ENCODE measurements around the gene TP53I11. TPM values are rescaled to one million over a fixed set of nuclear protein-coding genes. Genes with fewer than 3 reads are reported as not detected.

TP53I11 gene
- total RNA-seq, 1 experiment from 2014 or later = 94.2 TPM

DNA sequence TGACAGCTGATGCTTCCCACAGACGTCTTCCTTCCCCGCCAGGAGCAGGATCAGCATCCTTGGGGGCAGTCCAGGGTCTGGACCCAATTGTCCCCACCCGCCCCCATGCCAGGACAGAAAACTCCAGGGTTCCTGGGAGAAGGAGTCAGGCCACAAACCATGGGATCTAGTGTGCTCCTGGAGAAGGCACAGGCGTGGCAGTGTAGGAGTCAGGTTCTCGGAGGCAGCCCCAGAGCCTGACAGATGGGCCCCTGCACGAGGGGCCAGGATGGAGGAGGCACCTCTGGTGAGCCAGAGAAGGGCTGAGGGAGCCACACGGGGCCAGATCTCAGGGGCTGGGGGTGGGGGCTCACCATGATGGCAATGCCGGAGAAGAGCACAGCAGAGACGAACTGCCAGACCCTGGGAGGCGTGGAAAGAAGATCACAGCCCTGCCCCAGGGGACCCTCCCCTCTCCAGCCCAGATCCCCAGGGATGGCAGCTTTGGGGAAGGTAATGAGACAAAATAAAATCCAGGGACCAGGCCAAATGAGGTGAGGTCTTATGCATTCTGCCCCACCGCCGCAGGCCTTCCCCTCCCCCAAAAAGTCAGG is 13.6 kb downstream of the TP53I11 start:
- no peak for DNase-seq

More for the DNA sequence above, 13.6 kb downstream of the TP53I11 start:
- H4K91ac ChIP-seq (ENCODE audit: insufficient read length, low read depth, low read length) = no peak overlapping the region
- H3K27ac ChIP-seq (ENCODE audit: insufficient read length, low read depth, low read length) = no peak overlapping the region
- H3K9ac ChIP-seq (ENCODE audit: extremely low read depth, insufficient read length, low read length) = no peak overlapping the region
- H3T11ph ChIP-seq (ENCODE audit: low read length) = no peak overlapping the region
- H3K23me2 ChIP-seq (ENCODE audit: insufficient read length, low read depth, low read length, poor library complexity, severe bottlenecking) = no peaks in the 10 kb centered on the region
- H4K8ac ChIP-seq (replicated peaks; ENCODE audit: insufficient read length, low read depth, low read length) = no peak overlapping the region
- TF ChIP-seq, protein P1, sequence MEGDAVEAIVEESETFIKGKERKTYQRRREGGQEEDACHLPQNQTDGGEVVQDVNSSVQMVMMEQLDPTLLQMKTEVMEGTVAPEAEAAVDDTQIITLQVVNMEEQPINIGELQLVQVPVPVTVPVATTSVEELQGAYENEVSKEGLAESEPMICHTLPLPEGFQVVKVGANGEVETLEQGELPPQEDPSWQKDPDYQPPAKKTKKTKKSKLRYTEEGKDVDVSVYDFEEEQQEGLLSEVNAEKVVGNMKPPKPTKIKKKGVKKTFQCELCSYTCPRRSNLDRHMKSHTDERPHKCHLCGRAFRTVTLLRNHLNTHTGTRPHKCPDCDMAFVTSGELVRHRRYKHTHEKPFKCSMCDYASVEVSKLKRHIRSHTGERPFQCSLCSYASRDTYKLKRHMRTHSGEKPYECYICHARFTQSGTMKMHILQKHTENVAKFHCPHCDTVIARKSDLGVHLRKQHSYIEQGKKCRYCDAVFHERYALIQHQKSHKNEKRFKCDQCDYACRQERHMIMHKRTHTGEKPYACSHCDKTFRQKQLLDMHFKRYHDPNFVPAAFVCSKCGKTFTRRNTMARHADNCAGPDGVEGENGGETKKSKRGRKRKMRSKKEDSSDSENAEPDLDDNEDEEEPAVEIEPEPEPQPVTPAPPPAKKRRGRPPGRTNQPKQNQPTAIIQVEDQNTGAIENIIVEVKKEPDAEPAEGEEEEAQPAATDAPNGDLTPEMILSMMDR (conservative IDR thresholded peaks at IDR 0.05) = no peak
- Mint-ChIP-seq H3K27ac (no peak overlapping the region), H3K9me3 (peaks cover 0 to 3% of the 10 kb centered on the region in 2 experiments; a peak in 2 of 5 replicates), H3K36me3 (ENCODE audit: insufficient read depth in 1 of 3, low read depth in 3 of 3) (peaks cover 2 to 37% (median 30%) of the 10 kb centered on the region in 3 experiments; a peak in 6 of 7 replicates), H3K4me3 (no peak overlapping the region), H3K4me1 (peaks cover 8 to 42% of the 10 kb centered on the region in 2 experiments), H3K27me3 (ENCODE audit: low read depth) (no peaks in the 10 kb centered on the region; the same call in 1 of the 2 replicates)
- no peaks in the 10 kb centered on the region for H3K27me3 ChIP-seq (ENCODE audit: insufficient read depth, low read length)
- no peaks in the 10 kb centered on the region for H3K4me1 ChIP-seq (ENCODE audit: insufficient read depth, low read length)
- H2AFZ ChIP-seq (ENCODE audit: low read length) = no peak overlapping the region
- H2AK5ac ChIP-seq (ENCODE audit: insufficient read length, low read length) = no peak overlapping the region
- no peak overlapping the region for H3K4me2 ChIP-seq (ENCODE audit: insufficient read depth, insufficient read length, low read length)
- H3K56ac ChIP-seq (ENCODE audit: insufficient read length, low read depth, low read length) = no peak overlapping the region
- H2BK20ac ChIP-seq (ENCODE audit: low read depth, low read length, poor library complexity, severe bottlenecking) = no peak overlapping the region
- H3K14ac ChIP-seq (ENCODE audit: insufficient read depth, low read length) = no peak overlapping the region; the same call in 1 of the 2 replicates
- H3K23ac ChIP-seq (ENCODE audit: insufficient read length, low read depth, low read length) = no peak overlapping the region
- H3K18ac ChIP-seq (ENCODE audit: insufficient read length, low read depth, low read length) = no peak overlapping the region
- no peak overlapping the region for H2BK12ac ChIP-seq (ENCODE audit: insufficient read length, low read depth, low read length)
- H3K4ac ChIP-seq (ENCODE audit: low read depth, low read length) = no peak overlapping the region
- no peak overlapping the region for H2BK120ac ChIP-seq (ENCODE audit: low read depth, low read length, poor library complexity, severe bottlenecking)
- H3K79me2 ChIP-seq (ENCODE audit: insufficient read depth, low read length) = no peaks in the 10 kb centered on the region
- no peak overlapping the region for H2BK5ac ChIP-seq (ENCODE audit: insufficient read length, low read length)
- no peak overlapping the region for H4K5ac ChIP-seq (ENCODE audit: insufficient read length, low read depth, low read length)
- no peaks in the 10 kb centered on the region for H3K9me3 ChIP-seq (ENCODE audit: control insufficient read depth, low read depth, low read length)
- no peaks in the 10 kb centered on the region for H3K79me1 ChIP-seq (ENCODE audit: insufficient read depth, low read depth, low read length, poor library complexity, severe bottlenecking)
- no peaks in the 10 kb centered on the region for H4K20me1 ChIP-seq (ENCODE audit: control insufficient read depth, insufficient read depth, insufficient read length)
- no peak overlapping the region for H2BK15ac ChIP-seq (ENCODE audit: low read depth, low read length)
- no CpG with 5 or more reads among the region's 12 CpGs for WGBS (ENCODE audit: extremely low coverage, insufficient read length, low lambda C conversion rate)
